ENCODE results near the gene SH3BP2.

- TF ChIP-seq POLR2A (IDR thresholded peaks at IDR 0.05): no peak
- no peak for TF ChIP-seq CTCF (IDR thresholded peaks at IDR 0.05)
- no peak for TF ChIP-seq EP300 (IDR thresholded peaks at IDR 0.05)
- no peak for TF ChIP-seq POLR2AphosphoS5 (IDR thresholded peaks at IDR 0.05)
These were observed 32.0 kb downstream of the SH3BP2 start for GRCh38 chr4:2824836-2825381.
